Vagina (tissue), 2 donors: ENCODE measurements around the gene MBLAC1. TPM values are rescaled to one million over a fixed set of nuclear protein-coding genes. Genes with fewer than 3 reads are reported as not detected.

Experiments used
- DNase-seq, 2 donors: peaks; one replicate each; pipeline ENCODE4 v3.0.0-alpha.2; 2017; ENCODE audit errors: extremely low spot score in 2 of 2
- H3K27ac ChIP-seq: fragments of 200-600 bp; sonication (generic); one replicate; pipeline ENCODE4 v1.5.1; 2019
- H3K27me3 ChIP-seq: fragments of 200-600 bp; sonication (generic); one replicate; pipeline ENCODE4 v1.5.1; 2019
- H3K36me3 ChIP-seq, 2 donors: fragments of 200-600 bp; sonication (generic); one replicate each; pipeline ENCODE4 v1.5.1; 2017 to 2019
- H3K4me1 ChIP-seq: fragments of 200-600 bp; sonication (generic); one replicate; pipeline ENCODE4 v1.5.1; 2019
- H3K4me3 ChIP-seq, 2 donors: fragments of 200-600 bp; sonication (generic); 1 replicate in 1 of 2; 2 replicates in 1 of 2; pipeline ENCODE4 v1.5.1; 2016 to 2019
- H3K9me3 ChIP-seq: fragments of 200-600 bp; sonication (generic); one replicate; pipeline ENCODE4 v1.5.1; 2019
- CTCF ChIP-seq, 3 experiments: fragments of 450-650 bp in 2 of 3; fragments of 200-600 bp in 1 of 3; sonication (generic) in 1 of 3; IDR thresholded peaks; one replicate each; pipeline ENCODE4 v1.5.1; 2017 to 2019; ENCODE audit warnings: antibody characterized with exemption in 3 of 3, mild to moderate bottlenecking in 2 of 3, moderate library complexity in 2 of 3
- POLR2A ChIP-seq, 2 donors: fragments of 450-650 bp; IDR thresholded peaks; one replicate each; pipeline ENCODE4 v1.6.1; 2017; ENCODE audit warnings: antibody characterized with exemption in 2 of 2, mild to moderate bottlenecking in 2 of 2, moderate library complexity in 2 of 2
- POLR2AphosphoS5 ChIP-seq, 2 donors: sonication (generic); formaldehyde crosslinking; IDR thresholded peaks; one replicate each; pipeline ENCODE4 v1.9.0; 2017; ENCODE audit warnings: antibody characterized with exemption in 2 of 2, mild to moderate bottlenecking in 2 of 2, low read depth in 1 of 2; ENCODE audit not compliant: insufficient read depth in 1 of 2
- intact Hi-C: fragments of 100-400 bp; cut with DNase I; formaldehyde crosslinking; loops from one replicate; pipeline ENCODE4 v1.15.1; 2023
- total RNA-seq: library from RNA; depleted of rRNA; stranded (reverse); fragments of >200 nt; gene quantifications from one replicate; pipeline ENCODE4 v1.2.3, GENCODE V29; 2016

MBLAC1 gene
- total RNA-seq, 1 donor from 2014 or later, result 2.9 TPM

GRCh38 chr7:100090527-100091410 lies 36.0 kb upstream of the MBLAC1 start:
- no peak overlapping the region for H3K4me3 ChIP-seq
- peaks cover 24% of the 10 kb centered on the region for H3K4me1 ChIP-seq
- no peak overlapping the region for H3K27ac ChIP-seq
- intact Hi-C loops, result no loop called here
- peaks cover 8 to 46% of the 10 kb centered on the region in 2 donors for H3K36me3 ChIP-seq
- no peak for DNase-seq
- no peaks in the 10 kb centered on the region for H3K9me3 ChIP-seq
- TF ChIP-seq CTCF (IDR thresholded peaks at IDR 0.05) (no peak), POLR2AphosphoS5 (IDR thresholded peaks at IDR 0.05; ENCODE audit: insufficient read depth in 1 of 2, low read depth in 1 of 2) (no peak), POLR2A (IDR thresholded peaks at IDR 0.05) (no peak)
- no peaks in the 10 kb centered on the region for H3K27me3 ChIP-seq

- TF ChIP-seq POLR2A (IDR thresholded peaks at IDR 0.05), result no peak
- no peak for TF ChIP-seq POLR2AphosphoS5 (IDR thresholded peaks at IDR 0.05; ENCODE audit: insufficient read depth in 1 of 2, low read depth in 1 of 2)
- no peak for TF ChIP-seq CTCF (IDR thresholded peaks at IDR 0.05)
- no peak for DNase-seq
- peaks cover 8 to 54% of the 10 kb centered on the region in 2 donors for H3K36me3 ChIP-seq
- no peaks in the 10 kb centered on the region for H3K27me3 ChIP-seq
- H3K9me3 ChIP-seq, result no peaks in the 10 kb centered on the region
- H3K4me3 ChIP-seq, result no peak overlapping the region
- H3K27ac ChIP-seq, result no peak overlapping the region
- H3K4me1 ChIP-seq, result peaks cover 24% of the 10 kb centered on the region
- intact Hi-C loops, result no loop called here
These were observed 35.2 kb upstream of the MBLAC1 start for GRCh38 chr7:100091411-100092181.

GRCh38 chr7:100093054-100093453 lies 33.7 kb upstream of the MBLAC1 start:
- H3K4me1 ChIP-seq, result peaks cover 17% of the 10 kb centered on the region
- no peaks in the 10 kb centered on the region for H3K9me3 ChIP-seq
- no peak for DNase-seq
- no peak overlapping the region for H3K4me3 ChIP-seq
- peaks cover 8 to 69% of the 10 kb centered on the region in 2 donors for H3K36me3 ChIP-seq
- no peak overlapping the region for H3K27ac ChIP-seq
- H3K27me3 ChIP-seq, result no peaks in the 10 kb centered on the region
- TF ChIP-seq POLR2A (IDR thresholded peaks at IDR 0.05) (no peak), POLR2AphosphoS5 (IDR thresholded peaks at IDR 0.05; ENCODE audit: insufficient read depth in 1 of 2, low read depth in 1 of 2) (no peak), CTCF (IDR thresholded peaks at IDR 0.05) (no peak)
- intact Hi-C loops, result no loop called here

- intact Hi-C loops, result no loop called here
- peaks cover 15% of the 10 kb centered on the region for H3K4me1 ChIP-seq
These were observed 33.3 kb upstream of the MBLAC1 start for GRCh38 chr7:100093498-100093897.

More at GRCh38 chr7:100093498-100093897, 33.3 kb upstream of the MBLAC1 start:
- Histone ChIP-seq H3K27me3 (no peaks in the 10 kb centered on the region), H3K4me3 (no peak overlapping the region), H3K36me3 (peaks cover 8 to 73% of the 10 kb centered on the region in 2 donors), H3K9me3 (no peaks in the 10 kb centered on the region), H3K27ac (no peak overlapping the region)
- no peak for DNase-seq
- TF ChIP-seq CTCF (IDR thresholded peaks at IDR 0.05), result no peak
- TF ChIP-seq POLR2A (IDR thresholded peaks at IDR 0.05), result no peak
- TF ChIP-seq POLR2AphosphoS5 (IDR thresholded peaks at IDR 0.05; ENCODE audit: insufficient read depth in 1 of 2, low read depth in 1 of 2), result no peak
